Amniotic stem cell (primary cell): ENCODE data around the gene PRG2.
"Not testable (repeated sequence)": the region's sequence is repeated elsewhere in the genome, so short reads cannot be mapped to it uniquely, and the experiment has no call there.

Experiments
- DNase-seq: peaks from one replicate; lab custom pipeline; 2025; lab: John Stamatoyannopoulos, UW

The PRG2 gene

GRCh38 chr11:57364851-57365660 lies 25.4 kb downstream of the PRG2 start:
- no peak for DNase-seq

GRCh38 chr11:57363131-57364080 lies 27.0 kb downstream of the PRG2 start:
- no peak for DNase-seq

- DNase-seq, result no peak
These were observed 28.5 kb downstream of the PRG2 start for GRCh38 chr11:57361926-57362325.

- not testable (repeated sequence) for DNase-seq
These were observed 29.0 kb downstream of the PRG2 start for GRCh38 chr11:57361420-57361819.

GRCh38 chr11:57360991-57361390 lies 29.5 kb downstream of the PRG2 start:
- no peak for DNase-seq

- DNase-seq, result no peak
These were observed 30.4 kb downstream of the PRG2 start for GRCh38 chr11:57359896-57360690.

- DNase-seq, result no peak
These were observed 31.1 kb downstream of the PRG2 start for GRCh38 chr11:57359396-57359795.

GRCh38 chr11:57358991-57359390 lies 31.5 kb downstream of the PRG2 start:
- DNase-seq, result no peak

GRCh38 chr11:57358543-57358961 lies 31.9 kb downstream of the PRG2 start:
- no peak for DNase-seq

- no peak for DNase-seq
These were observed 32.6 kb downstream of the PRG2 start for GRCh38 chr11:57357856-57358255.

- no peak for DNase-seq
These were observed 33.1 kb downstream of the PRG2 start for GRCh38 chr11:57357310-57357709.

GRCh38 chr11:57356268-57356667 lies 34.2 kb downstream of the PRG2 start:
- DNase-seq, result no peak

GRCh38 chr11:57354699-57355098 lies 35.8 kb downstream of the PRG2 start:
- no peak for DNase-seq

GRCh38 chr11:57353852-57354251 lies 36.6 kb downstream of the PRG2 start:
- no peak for DNase-seq

GRCh38 chr11:57353446-57353845 lies 37.0 kb downstream of the PRG2 start:
- DNase-seq, result no peak

GRCh38 chr11:57353036-57353435 lies 37.4 kb downstream of the PRG2 start:
- no peak for DNase-seq

GRCh38 chr11:57349491-57350274 lies 40.8 kb downstream of the PRG2 start:
- no peak for DNase-seq

GRCh38 chr11:57348636-57349313 lies 41.7 kb downstream of the PRG2 start:
- DNase-seq, result no peak

- DNase-seq, result no peak
These were observed 42.4 kb downstream of the PRG2 start for GRCh38 chr11:57348052-57348451.

GRCh38 chr11:57347336-57347735 lies 43.1 kb downstream of the PRG2 start:
- no peak for DNase-seq
